GM21423 (cell line): ENCODE results near the gene RPEL1.
"Not testable (repeated sequence)": the region's sequence is repeated elsewhere in the genome, so short reads cannot be mapped to it uniquely, and the experiment has no call there.

ENCODE experiments used
- ATAC-seq: cut with Tn5 transposase; IDR thresholded peaks from one replicate; pipeline ENCODE4 v1.9.1; 2021; ENCODE audit warnings: mild to moderate bottlenecking, moderate library complexity; ENCODE audit not compliant: unreplicated experiment

Gene RPEL1

DNA sequence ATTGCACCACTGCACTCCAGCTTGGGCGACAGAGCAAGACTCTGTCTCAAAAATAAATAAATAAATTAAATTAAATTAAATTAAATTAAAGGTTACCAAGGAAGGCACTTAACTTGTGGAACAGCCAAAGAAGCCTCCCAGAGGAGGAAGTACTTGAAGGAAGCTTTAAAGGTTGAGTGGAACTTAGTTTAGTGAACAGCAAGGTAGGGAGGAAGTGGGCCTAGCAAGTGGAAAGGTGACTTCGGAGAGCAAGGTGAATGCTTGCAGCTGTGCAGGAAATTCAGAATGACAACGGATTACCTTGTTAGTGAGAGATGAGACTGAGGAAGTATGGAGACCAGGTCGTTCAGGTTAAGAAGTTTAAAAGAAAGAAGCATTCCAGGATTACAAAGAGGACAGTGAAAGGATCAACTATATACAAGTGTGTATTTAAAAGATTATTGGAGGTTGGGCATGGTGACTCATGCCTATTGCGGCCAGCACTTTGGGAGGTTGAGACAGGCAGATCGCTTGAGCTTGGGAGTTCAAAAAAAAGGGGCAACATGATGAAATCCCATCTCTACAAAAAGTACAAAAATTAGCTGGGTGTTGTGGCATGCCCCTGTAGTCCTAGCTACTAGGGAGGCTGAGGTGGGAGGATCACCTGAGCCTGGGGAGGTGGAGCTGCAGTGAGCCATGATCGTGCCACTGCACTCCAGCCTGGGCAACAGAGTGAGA is 12.8 kb upstream of the RPEL1 start:
- ATAC-seq, result no peak

DNA sequence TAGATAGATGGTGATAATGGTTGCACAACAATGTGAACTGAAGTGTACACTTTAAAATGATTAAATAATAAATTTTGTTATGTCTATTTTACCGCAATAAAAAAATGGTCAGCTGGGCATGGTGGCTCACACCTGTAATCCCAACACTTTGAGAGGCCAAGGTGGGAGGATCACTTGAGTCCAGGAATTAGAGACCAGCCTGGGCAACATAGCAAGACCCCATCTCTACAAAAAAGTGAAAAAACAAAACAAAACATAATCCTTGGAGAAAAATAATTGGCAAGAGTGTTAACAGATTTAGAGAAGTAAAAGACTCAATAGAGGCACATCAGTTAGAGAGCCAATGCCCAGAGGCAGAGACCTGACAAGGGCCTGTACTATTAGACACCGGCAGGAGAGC is 9.9 kb upstream of the RPEL1 start:
- no peak for ATAC-seq

DNA sequence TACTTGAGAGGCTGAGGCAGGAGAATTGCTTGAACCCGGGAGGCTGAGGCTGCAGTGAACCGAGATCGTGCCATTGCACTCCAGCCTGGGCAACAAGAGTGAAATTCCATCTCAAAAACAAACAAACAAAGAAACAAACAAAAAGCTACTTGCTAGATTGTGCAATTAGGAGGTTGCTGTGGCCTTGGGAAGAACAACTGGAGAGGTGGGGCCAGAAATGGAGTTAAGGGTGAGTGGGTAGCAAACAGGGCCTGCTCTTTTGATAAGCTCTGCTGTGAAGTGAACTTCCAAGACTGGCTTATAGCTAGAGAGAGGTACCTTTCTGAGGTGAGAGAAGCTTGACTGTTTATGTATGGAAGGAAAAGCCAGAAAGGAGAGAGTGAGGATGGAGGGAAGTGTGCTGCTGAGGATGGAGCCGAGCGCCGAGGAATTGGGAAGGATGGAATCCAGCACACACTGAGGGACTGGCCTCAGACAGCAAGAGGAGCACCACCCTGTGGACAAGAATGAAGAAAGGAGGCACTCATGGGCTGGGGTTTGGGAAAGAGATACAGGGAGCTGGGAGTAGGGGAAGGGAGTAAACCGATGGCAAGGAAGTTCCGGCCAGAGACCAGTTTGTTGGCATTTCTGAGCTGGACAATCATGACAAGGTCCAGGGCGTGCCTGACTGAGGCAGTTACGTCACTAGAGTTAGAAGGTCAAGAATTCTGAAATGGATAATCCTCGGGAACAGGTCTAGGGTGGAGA is 7.0 kb upstream of the RPEL1 start:
- ATAC-seq, result no peak

DNA sequence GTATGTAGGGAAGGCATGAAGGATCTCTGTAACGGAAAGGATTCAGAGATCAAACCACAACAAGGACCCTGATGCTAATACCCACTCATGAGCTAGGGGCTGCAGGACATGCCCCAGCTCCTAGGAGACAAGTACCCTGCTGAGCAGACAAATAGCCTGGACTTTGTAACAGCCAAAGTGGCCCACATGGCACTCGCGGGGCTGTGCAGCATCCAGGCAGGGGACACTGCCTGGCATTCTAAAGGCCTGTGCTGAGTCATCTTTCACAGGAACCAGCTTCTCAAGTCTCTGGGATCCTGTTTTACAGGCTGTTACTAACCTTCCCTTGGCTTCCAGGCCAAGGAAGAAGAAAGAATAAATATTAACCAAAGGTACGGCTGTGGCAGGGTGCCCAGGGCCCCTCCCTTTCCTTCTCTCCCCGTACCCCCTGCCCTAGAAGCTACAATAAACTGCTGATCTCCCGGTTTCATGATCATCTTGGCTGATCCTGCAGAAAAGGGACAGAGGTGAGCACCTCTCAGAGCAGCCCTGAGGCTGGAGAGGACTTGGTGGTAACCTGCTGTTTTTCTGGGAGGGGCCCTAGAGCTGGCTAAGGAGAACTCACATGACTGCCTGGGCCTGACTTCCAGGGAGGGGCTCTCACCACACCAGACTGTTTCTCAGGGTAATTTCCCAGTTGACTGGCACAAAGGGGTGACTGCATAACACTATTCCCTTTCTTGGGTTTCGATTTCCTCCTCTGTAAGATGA is 4.2 kb upstream of the RPEL1 start:
- no peak for ATAC-seq

DNA sequence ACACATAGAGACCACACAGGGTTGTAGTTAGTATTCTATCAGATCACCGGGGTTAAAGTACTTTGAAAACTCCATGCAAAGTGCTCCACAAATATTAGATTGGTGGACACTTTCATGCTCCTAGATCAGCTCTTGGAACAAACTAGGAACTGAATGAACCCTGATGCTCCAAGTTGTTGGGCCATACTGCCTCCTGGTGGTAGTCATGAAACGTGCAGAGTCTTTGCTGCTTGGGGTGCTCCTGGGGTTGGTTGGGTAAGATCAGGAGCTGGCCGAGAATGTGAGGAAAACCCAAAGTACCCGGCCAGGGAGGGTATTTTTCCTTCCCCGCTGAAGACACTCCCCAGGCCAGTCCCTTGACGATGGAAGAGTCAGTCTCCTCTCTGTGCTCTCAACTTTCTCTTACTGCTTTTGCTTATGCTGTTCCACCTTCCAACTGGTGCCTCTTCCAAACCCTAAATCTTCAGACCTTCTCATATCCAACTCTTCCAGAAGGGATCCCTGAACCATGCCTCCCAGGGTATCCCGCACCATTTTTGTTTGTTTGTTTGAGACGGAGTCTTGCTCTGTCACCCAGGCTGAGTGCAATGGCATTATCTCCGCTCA is 918 bp upstream of the RPEL1 start:
- ATAC-seq, result no peak

DNA sequence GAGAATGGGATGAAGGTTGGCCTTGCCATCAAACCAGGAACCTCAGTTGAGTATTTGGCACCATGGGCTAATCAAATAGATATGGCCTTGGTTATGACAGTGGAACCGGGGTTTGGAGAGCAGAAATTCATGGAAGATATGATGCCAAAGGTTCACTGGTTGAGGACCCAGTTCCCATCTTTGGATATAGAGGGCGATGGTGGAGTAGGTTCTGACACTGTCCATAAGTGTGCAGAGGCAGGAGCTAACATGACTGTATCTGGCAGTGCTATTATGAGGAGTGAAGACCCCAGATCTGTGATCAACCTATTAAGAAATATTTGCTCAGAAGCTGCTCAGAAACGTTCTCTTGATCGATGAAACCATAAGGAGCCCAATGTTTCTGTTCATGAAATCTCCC is 637 bp downstream of the RPEL1 start:
- ATAC-seq, result no peak

DNA sequence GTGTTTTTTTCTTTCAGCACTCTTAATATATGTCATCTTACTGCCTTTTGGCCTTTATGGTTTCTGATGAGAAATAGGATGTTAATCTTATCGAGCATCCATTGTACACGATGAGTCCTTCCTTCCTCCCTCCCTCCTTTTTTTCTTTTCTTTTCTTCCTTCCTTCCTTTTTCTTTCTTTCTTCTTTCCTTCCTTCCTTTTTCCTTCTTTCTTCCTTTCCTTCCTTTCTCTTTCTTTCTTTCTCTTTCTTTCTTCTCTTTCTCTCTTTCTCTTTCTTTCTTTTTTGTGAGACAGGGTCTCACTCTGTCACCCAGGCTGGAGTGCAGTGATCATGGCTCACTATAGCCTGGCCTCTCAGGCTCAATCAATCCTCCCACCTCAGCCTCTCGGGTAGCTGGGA is 8.4 kb downstream of the RPEL1 start:
- ATAC-seq, result no peak

DNA sequence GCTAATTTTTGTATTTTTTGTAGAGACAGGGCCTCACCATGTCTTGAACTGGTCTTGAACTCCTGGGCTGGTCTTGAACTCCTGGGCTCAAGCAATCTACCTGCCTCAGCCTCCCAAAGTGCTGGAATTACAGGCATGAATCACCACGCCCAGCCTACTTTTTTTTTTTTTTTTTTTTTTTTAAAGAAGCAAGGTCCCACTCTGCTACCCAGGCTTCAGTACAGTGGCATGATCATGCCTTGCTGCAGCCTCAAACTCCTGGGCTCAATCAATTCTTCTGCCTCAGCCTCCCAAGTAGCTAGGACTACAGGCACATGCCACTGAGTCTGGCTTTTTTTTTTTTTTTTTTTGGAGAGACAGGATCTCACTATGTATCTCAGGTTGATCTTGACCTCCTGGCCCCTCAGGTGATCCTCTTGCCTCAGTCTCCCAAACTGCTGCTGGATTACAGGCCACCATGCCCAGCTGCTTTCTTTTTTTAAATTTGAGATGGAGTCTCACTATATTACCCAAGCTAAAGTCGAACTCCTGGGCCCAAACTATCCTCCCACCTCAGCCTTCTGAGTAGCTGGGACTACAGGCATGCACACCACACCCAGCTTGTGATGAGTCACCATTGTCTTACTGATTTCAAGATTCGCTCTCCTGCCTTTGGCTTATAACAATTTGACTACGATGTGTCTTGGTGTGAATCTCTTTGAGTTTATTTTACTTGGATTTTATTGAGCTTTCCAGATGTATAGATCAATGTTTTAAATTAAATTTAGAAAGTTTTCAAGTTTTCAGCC is 9.0 kb downstream of the RPEL1 start:
- no peak for ATAC-seq

DNA sequence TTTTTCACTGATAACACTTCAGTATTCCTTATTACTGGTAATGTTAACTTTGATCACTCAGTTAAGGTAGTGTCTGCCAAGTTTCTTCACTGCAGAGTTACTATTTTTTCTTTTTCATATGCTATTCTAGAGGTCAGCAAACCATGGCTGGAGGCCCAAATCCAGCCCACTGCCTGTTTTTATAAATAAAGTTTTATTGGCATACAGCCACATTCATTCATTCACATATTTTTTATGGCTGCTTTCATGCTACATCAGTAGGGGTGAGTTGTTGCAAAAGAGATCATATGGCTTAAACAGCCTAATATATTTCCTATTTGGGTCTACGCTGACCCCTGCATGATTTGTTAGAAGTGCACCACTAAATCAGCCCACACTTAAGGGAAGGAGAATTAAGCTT is 10.9 kb downstream of the RPEL1 start:
- no peak for ATAC-seq

DNA sequence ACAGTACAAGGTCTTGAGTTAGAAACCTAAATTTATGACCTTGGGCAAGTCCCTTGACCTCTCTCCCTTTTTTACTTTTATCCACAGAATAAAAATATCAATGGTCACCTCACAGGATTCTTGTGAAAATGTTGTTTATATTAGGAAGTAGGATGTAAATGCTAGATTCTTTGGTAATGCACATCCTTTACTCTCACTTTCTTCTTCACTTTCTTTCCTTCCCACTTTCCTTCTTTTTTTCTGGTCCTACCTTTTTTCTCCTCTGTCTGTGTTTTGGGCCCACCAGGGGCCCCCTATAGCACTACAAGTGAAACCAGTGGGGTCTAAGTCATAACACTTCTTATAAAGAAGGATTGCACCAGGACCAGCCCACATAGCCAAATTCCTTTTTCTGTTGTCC is 12.1 kb downstream of the RPEL1 start:
- ATAC-seq, result no peak

DNA sequence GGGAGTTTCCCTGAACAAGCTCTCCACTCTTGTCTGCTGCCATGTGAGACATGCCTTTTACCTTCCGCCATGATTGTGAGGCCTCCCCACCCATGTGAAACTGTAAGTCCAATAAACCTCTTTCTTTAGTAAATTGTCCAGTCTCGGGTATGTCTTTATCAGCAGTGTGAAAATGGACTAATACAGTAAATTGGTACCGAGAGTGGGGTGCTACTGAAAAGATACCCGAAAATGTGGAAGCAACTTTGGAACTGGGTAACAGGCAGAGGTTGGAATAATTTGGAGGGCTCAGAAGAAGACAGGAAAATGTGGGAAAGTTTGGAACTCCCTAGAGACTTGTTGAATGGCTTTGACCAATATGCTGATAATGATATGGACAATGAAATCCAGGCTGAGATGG is 13.2 kb downstream of the RPEL1 start:
- not testable (repeated sequence) for ATAC-seq

DNA sequence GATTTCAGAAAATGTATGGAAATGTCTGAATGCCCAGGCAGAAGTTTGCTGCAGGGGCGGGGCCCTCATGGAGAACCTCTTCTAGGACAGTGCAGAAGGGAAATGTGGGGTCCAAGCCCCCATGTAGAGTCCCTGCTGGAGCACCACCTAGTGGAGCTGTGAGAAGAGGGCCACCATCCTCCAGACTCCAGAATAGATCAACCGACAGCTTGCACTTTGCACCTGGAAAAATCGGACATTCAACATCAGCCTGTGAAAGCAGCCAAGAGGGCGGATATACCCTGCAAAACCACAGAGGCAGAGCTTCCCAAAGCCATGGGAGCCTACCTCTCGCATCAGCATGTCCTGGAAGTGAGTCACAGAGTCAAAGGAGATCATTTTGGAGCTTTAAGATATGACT is 14.3 kb downstream of the RPEL1 start:
- ATAC-seq, result no peak

DNA sequence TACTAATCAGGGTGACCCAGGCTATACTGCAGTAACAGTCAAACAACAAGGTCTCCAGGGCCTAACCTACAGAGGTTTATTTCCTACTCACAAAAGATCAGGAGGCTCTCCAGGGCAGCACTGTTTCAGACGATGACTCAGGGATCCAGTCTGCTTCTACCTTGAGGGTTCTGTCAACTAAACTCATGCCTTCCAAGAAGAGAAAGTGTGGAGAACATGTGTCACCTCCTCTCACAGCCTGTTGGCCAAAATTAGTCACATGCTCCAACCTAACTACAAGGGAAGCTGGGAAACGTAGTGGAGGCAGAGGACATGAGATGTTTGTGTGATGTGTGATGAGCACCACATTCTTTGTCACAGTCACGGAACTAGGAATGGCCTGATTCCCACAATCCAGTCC is 16.5 kb downstream of the RPEL1 start:
- no peak for ATAC-seq

DNA sequence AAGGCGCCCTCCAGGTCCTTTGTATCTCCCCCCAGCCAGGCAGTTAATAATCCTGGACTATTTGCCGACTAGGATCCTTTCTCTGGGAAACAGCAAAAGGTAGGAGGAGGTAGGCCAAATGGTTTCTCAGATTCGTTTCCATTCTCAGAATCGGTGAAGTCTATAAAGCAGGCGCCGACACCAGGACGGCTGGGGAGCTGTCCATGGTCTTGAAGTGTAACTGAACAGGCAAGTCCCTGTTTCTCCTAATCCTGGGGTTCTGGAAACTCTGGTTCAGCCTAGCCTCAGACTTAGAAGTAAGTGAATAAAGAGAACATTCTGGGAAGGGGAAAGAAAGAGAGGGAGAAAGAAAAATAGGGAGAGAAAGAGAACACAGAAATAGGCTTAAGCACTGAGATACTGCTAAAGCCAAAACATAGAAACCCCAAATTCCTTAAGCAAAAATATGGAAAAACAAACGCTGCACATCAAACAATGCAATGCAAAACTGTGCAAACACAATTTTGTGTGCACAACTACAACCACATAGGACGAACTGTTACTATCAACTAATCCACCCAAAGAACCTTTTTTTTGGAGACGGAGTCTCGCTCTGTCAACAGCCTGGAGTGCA is 20.1 kb downstream of the RPEL1 start:
- no peak for ATAC-seq

DNA sequence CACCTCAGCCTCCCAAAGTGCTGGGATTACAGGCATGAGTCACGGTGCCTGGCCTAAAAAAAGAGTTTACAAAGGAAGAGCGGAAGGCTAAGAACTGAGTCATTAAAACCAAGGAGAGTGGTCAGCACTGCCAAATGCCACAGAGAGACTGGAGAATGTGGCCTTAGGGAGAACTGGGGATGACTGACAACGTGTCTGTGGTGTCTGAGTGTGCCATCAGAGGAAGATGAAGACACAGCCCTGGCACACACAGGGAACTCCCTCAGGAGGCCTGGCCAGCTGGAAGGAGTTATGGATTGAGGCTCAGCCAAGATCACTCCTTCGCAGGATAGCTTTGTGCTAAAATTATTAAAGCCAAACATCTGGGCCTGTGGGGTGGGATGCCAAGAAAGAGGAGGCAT is 27.4 kb downstream of the RPEL1 start:
- ATAC-seq, result no peak

DNA sequence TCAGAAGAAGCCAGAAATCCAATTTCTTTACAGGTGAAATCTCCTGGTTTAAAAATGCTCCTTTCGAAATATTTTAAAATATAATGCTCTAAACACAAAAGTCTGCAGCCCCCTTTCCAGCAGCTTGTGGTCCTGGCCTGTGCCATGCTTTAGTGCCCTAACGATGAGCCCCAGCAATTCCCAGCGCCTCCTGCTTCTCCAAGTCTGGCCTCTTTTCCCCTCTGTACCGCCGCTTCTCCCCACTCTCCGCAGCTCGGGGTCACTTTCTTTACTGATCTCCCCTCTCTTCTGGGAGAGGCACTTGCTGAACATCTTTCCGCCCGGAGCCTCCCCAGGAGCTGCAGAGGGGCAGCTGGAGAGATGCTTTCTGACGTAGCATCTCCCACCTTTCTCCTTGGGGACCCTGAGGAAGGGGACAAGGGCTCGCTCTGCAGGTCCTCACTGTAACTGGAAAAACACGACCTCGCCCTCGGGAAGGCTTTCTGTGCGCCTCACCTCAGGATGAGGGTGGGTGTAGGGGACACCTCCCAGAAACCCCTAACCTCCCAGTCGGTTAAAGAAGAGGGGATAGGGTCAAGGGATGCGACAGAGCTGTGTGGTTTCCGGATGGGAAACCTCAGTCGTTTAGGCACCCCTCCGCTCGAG is 30.7 kb downstream of the RPEL1 start:
- no peak for ATAC-seq

DNA sequence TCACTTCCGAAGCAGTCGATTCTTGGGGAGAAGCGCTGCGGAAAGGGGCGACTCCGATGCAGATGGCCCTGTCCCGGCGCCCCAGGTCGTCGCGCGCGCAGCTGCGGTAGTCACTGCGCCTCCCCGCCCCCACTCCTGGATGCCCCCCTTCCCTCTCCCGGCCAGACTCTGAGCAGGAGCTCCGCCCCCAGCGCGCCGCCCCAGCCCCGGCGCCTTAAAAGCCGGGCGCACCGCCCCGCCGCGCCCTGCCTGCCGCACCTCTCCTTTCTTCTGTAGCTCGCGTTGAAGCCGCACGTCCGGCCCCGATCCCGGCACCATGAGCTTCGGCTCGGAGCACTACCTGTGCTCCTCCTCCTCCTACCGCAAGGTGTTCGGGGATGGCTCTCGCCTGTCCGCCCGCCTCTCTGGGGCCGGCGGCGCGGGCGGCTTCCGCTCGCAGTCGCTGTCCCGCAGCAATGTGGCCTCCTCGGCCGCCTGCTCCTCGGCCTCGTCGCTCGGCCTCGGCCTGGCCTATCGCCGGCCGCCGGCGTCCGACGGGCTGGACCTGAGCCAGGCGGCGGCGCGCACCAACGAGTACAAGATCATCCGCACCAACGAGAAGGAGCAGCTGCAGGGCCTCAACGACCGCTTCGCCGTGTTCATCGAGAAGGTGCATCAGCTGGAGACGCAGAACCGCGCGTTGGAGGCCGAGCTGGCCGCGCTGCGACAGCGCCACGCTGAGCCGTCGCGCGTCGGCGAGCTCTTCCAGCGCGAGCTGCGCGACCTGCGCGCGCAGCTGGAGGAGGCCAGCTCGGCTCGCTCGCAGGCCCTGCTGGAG is 31.4 kb downstream of the RPEL1 start, which contains the start of gene INA:
INA (plus strand) TSS at position 243 of the 817 bp plus-strand sequence; CDS start at position 317, 74 bp downstream.
- ATAC-seq, result no peak

DNA sequence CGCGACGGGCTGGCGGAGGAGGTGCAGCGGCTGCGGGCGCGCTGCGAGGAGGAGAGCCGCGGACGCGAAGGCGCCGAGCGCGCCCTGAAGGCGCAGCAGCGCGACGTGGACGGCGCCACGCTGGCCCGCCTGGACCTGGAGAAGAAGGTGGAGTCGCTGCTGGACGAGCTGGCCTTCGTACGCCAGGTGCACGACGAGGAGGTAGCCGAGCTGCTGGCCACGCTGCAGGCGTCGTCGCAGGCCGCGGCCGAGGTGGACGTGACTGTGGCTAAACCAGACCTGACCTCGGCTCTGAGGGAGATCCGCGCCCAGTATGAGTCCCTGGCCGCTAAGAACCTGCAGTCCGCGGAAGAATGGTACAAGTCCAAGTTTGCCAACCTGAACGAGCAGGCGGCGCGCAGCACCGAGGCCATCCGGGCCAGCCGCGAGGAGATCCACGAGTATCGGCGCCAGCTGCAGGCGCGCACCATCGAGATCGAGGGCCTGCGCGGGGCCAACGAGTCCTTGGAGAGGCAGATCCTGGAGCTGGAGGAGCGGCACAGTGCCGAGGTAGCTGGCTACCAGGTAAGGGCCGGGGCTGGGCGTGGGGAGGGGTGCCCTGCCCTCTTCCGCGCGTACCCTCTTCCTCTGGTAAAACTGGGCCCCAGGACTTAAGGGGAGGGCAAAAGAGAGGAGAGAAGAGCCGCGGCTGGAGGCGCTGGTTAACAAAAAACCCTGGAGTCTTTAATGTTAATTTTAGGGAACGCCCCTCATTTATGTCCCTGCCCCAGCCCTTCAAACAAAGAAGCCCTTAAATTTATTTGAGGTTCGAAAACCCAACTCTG is 32.2 kb downstream of the RPEL1 start:
- no peak for ATAC-seq
